ENCODE data around the gene FAM110D. TPM values are rescaled to one million over a fixed set of nuclear protein-coding genes. Genes with fewer than 3 reads are reported as not detected.

FAM110D gene
- total and polyA plus RNA-seq, 2 donors (not counting 1 experiment from before 2014, with no cell fraction given), result not detected

- peak overlapping the region; percentile 88 for H3K4me2 ChIP-seq (replicated peaks; ENCODE audit: low read depth, low read length, poor library complexity, severe bottlenecking)
- H3K27ac Mint-ChIP-seq, result peak overlapping the region; percentile 87
- CTCF ChIA-PET, result interaction anchor here (2.1 to 17.9 kb wide), 2 partner anchors 35 to 59 kb away, joined by 10 to 336 read pairs; partner anchors contain the start of gene ZNF593
- H3K4me1 Mint-ChIP-seq, result peaks cover 16% of the 10 kb centered on the region
- H3K4me1 ChIP-seq (ENCODE audit: control insufficient read depth in 2 of 2, insufficient read depth in 2 of 2, low read length in 2 of 2), result peaks cover 12 to 17% of the 10 kb centered on the region in 2 donors
- peak overlapping the region; percentile 95 for H2AFZ ChIP-seq (ENCODE audit: insufficient read depth, low read depth, low read length, poor library complexity, severe bottlenecking)
- H3K4me3 Mint-ChIP-seq, result peak overlapping the region; percentile 92
- no peaks in the 10 kb centered on the region for H3K9me3 ChIP-seq (ENCODE audit: control extremely low read depth in 1 of 3, control insufficient read depth in 2 of 3, insufficient read depth in 1 of 3, low read length in 2 of 3)
- TF ChIP-seq EZH2 (IDR thresholded peaks at IDR 0.05; ENCODE audit: borderline replicate concordance, insufficient read depth, low read depth, low read length, poor library complexity, severe bottlenecking) (no peak), CTCF (IDR thresholded peaks at IDR 0.05) (no peak)
- peak overlapping the region; percentile 65 to 95 (median 94) for H3K4me3 ChIP-seq (ENCODE audit: control extremely low read depth in 1 of 5, extremely low read depth in 1 of 5, insufficient read depth in 1 of 5, low read depth in 2 of 5, low read length in 4 of 5)
- peak; percentile 44 for ATAC-seq (ENCODE audit: low read depth)
- intact Hi-C loops (cut with micrococcal nuclease), result loop anchor here (1.0 to 5.0 kb wide), 9 partner anchors 58 to 676 kb away; partner anchors contain the start of genes CEP85, DHDDS, HMGN2 and PIGV
- POLR2A ChIA-PET, result no interaction called here
- H3K27me3 Mint-ChIP-seq, result no peaks in the 10 kb centered on the region
- H3K36me3 ChIP-seq (replicated peaks in 1 of 2; ENCODE audit: control extremely low read depth in 1 of 2, control insufficient read depth in 1 of 2, extremely low read depth in 1 of 2, insufficient read depth in 2 of 2, low read length in 1 of 2), result peaks cover 0 to 11% of the 10 kb centered on the region in 2 experiments
- under 1% methylated on average over 84 of the region's 85 CpGs for WGBS (ENCODE audit: insufficient coverage)
- DNase-seq, result peak; percentile 86
- H3K9me3 Mint-ChIP-seq (ENCODE audit: insufficient read depth), result no peaks in the 10 kb centered on the region
- H3K27ac ChIP-seq (ENCODE audit: low read length in 2 of 2), result peak overlapping the region; percentile 3 to 72
- H3K79me2 ChIP-seq (ENCODE audit: control insufficient read depth, insufficient read depth, low read length), result peaks cover 35% of the 10 kb centered on the region
- H3K27me3 ChIP-seq (replicated peaks in 1 of 4; ENCODE audit: control extremely low read depth in 1 of 4, control insufficient read depth in 3 of 4, insufficient read depth in 4 of 4, low read length in 3 of 4), result no peaks in the 10 kb centered on the region
- peak overlapping the region; percentile 81 for H3K9ac ChIP-seq (ENCODE audit: low read length)
- peaks cover 4% of the 10 kb centered on the region for H4K20me1 ChIP-seq (ENCODE audit: control insufficient read depth, insufficient read depth, low read length, poor library complexity, severe bottlenecking)
Observed at GRCh38 chr1:26110731-26111529, 47.9 kb upstream of the FAM110D start.

Measured in B cell (primary cell).